Endothelial cell of umbilical vein (primary cell): ENCODE measurements around the gene PHTF1. TPM values are rescaled to one million over a fixed set of nuclear protein-coding genes. Genes with fewer than 3 reads are reported as not detected.
"Not testable (repeated sequence)": the region's sequence is repeated elsewhere in the genome, so short reads cannot be mapped to it uniquely, and the experiment has no call there.

Experiments
- BruUV-seq: library from RNA; stranded (reverse); fragments of 400-500 nt; replicated peaks from 2 replicates; lab custom pipeline; 2021; lab: Mats Ljungman, UMichigan
- CTCF ChIA-PET: fragments of 300-600, 350-600 bp; sonication (Branson Sonifier 250); formaldehyde crosslinking; loops from one replicate; lab custom pipeline; 2021; ENCODE audit warnings: antibody characterized with exemption, inconsistent platforms; lab: Charles Lee
- POLR2A ChIA-PET: fragments of 300-600, 350-600 bp; sonication (Branson Sonifier 250); formaldehyde crosslinking; loops from one replicate; lab custom pipeline; 2021; ENCODE audit warnings: antibody characterized with exemption, inconsistent platforms; lab: Charles Lee
- DNase-seq: peaks from one replicate; pipeline ENCODE4 v3.0.0-alpha.2; 2011; ENCODE audit warnings: low read depth, low spot score
- FAIRE-seq: peaks from 2 replicates; lab custom pipeline; 2011; peaks lifted over from hg19 to GRCh38; lab: Jason Lieb, UNC
- H2AFZ ChIP-seq: 2 replicates; pipeline ENCODE4 v1.6.0; 2012; ENCODE audit warnings: low read depth, low read length, control low read depth, inconsistent platforms
- H3K27ac ChIP-seq: 2 replicates; pipeline ENCODE4 v1.5.1; 2011; ENCODE audit warnings: low read depth, mild to moderate bottlenecking, control low read depth, low read length, moderate library complexity; ENCODE audit not compliant: insufficient read depth
- H3K27me3 ChIP-seq, 2 experiments: 2 replicates each; pipeline versions ENCODE4 v1.6.0 to v1.6.1; 2011; ENCODE audit warnings: low read length in 2 of 2, mixed read lengths in 1 of 2; ENCODE audit not compliant: control insufficient read depth in 2 of 2, insufficient read depth in 2 of 2
- H3K36me3 ChIP-seq, 2 experiments: 2 replicates in 1 of 2; 3 replicates in 1 of 2; pipeline ENCODE4 v1.5.1; 2011; ENCODE audit warnings: low read length in 2 of 2, mild to moderate bottlenecking in 1 of 2, moderate library complexity in 1 of 2; ENCODE audit not compliant: control insufficient read depth in 2 of 2, insufficient read depth in 2 of 2; ENCODE audit errors: extremely low read depth in 1 of 2
- H3K4me1 ChIP-seq: 3 replicates; pipeline ENCODE4 v1.5.1; 2011; ENCODE audit warnings: mild to moderate bottlenecking, low read length; ENCODE audit not compliant: control insufficient read depth, insufficient read depth; ENCODE audit errors: extremely low read depth
- H3K4me2 ChIP-seq: 2 replicates; pipeline ENCODE4 v1.6.1; 2011; ENCODE audit warnings: low read length, control low read depth, mixed read lengths; ENCODE audit not compliant: insufficient read depth
- H3K4me3 ChIP-seq, 3 experiments: fragments of 200-600 bp in 1 of 3; sonication (generic), shearing (Covaris generic) in 1 of 3; replicated peaks in 1 of 3; 2 replicates each; pipeline ENCODE4 v1.5.1; 2011 to 2016; ENCODE audit warnings: control low read depth in 3 of 3, low read length in 3 of 3, mild to moderate bottlenecking in 2 of 3, inconsistent platforms in 1 of 3, low read depth in 1 of 3, moderate library complexity in 1 of 3; ENCODE audit not compliant: insufficient read depth in 1 of 3
- H3K79me2 ChIP-seq: 2 replicates; pipeline ENCODE4 v1.6.0; 2012; ENCODE audit warnings: low read length, inconsistent platforms; ENCODE audit not compliant: control insufficient read depth, insufficient read depth
- H3K9ac ChIP-seq: replicated peaks from 2 replicates; pipeline ENCODE3; 2011; ENCODE audit warnings: low read length, control low read depth; ENCODE audit not compliant: insufficient read depth; ENCODE audit errors: extremely low read depth
- H3K9me1 ChIP-seq: replicated peaks from 3 replicates; pipeline ENCODE4 v1.6.0; 2011; ENCODE audit warnings: mild to moderate bottlenecking, low read length; ENCODE audit not compliant: control insufficient read depth, insufficient read depth; ENCODE audit errors: extremely low read depth
- H3K9me3 ChIP-seq: replicated peaks from 2 replicates; pipeline ENCODE4 v1.5.1; 2012; ENCODE audit warnings: low read length, inconsistent platforms; ENCODE audit not compliant: control insufficient read depth, insufficient read depth
- H4K20me1 ChIP-seq: replicated peaks from 2 replicates; pipeline ENCODE3; 2011; ENCODE audit warnings: mild to moderate bottlenecking, low read length; ENCODE audit not compliant: control insufficient read depth, insufficient read depth; ENCODE audit errors: extremely low read depth
- EZH2 ChIP-seq: IDR thresholded peaks from 2 replicates; pipeline ENCODE4 v1.6.1; 2012; ENCODE audit warnings: borderline replicate concordance, low read depth, mild to moderate bottlenecking, moderate library complexity, low read length, inconsistent platforms; ENCODE audit not compliant: severe bottlenecking
- FOS ChIP-seq: IDR thresholded peaks from 2 replicates; pipeline ENCODE4 v1.6.1; 2011; ENCODE audit warnings: mild to moderate bottlenecking, low read length, moderate library complexity, borderline replicate concordance; ENCODE audit not compliant: insufficient read depth
- GATA2 ChIP-seq: IDR thresholded peaks from 2 replicates; pipeline ENCODE4 v1.7.0; 2011; ENCODE audit warnings: low read depth, mild to moderate bottlenecking, moderate library complexity, mixed read lengths, low read length; ENCODE audit not compliant: insufficient read length, insufficient read depth
- JUN ChIP-seq: IDR thresholded peaks from 2 replicates; pipeline ENCODE4 v1.6.1; 2011; ENCODE audit warnings: borderline replicate concordance, low read depth; ENCODE audit not compliant: insufficient read length, insufficient read depth
- MAX ChIP-seq: IDR thresholded peaks from 2 replicates; pipeline ENCODE4 v1.6.1; 2011; ENCODE audit not compliant: insufficient read depth, insufficient read length
- MYC ChIP-seq: IDR thresholded peaks from one replicate; pipeline ENCODE4 v1.6.1; 2011; ENCODE audit warnings: mild to moderate bottlenecking, low read depth, low read length
- POLR2A ChIP-seq: IDR thresholded peaks from 2 replicates; pipeline ENCODE4 v1.6.1; 2012; ENCODE audit warnings: low read depth, mild to moderate bottlenecking, control low read depth, low read length
- POLR2AphosphoS5 ChIP-seq: IDR thresholded peaks from 2 replicates; pipeline ENCODE4 v1.6.1; 2012; ENCODE audit warnings: low read depth, mild to moderate bottlenecking, control low read depth, low read length, moderate library complexity; ENCODE audit not compliant: insufficient read depth
- dilution Hi-C: fragments of 300-500 bp; cut with MboI; formaldehyde crosslinking; loops from one replicate; pipeline ENCODE4 v1.15.0; 2019; ENCODE audit warnings: low sequenced_read_pairs; ENCODE audit not compliant: extremely low pct_ligation_motif_present
- intact Hi-C: fragments of 100-400 bp; cut with micrococcal nuclease; formaldehyde crosslinking; loops from one replicate; pipeline ENCODE4 v1.10.0; 2022
- polyA plus RNA-seq, 4 experiments: library from polyadenylated mRNA; depleted of rRNA in 3 of 4; stranded (reverse) in 3 of 4; unstranded in 1 of 4; fragments of >200 nt; gene quantifications; 2 replicates each; pipeline versions ENCODE4 v1.2.1 to v1.2.3, GENCODE V29; 2011 to 2012; ENCODE audit warnings: missing spikeins in 1 of 4
- total RNA-seq: library from RNA; stranded (reverse); gene quantifications from 2 replicates; pipeline ENCODE4 v1.2.3, GENCODE V29; 2021
- TF ChIP-seq, protein P1 (sequence below), 2 donors: IDR thresholded peaks; 1 replicate in 1 of 2; 2 replicates in 1 of 2; pipeline ENCODE4 v1.5.1; 2011; ENCODE audit warnings: low read length in 2 of 2, mild to moderate bottlenecking in 2 of 2, moderate library complexity in 2 of 2, control low read depth in 1 of 2, inconsistent platforms in 1 of 2, low read depth in 1 of 2; ENCODE audit not compliant: insufficient read depth in 1 of 2; ENCODE audit errors: extremely low read depth in 1 of 2

Gene PHTF1
- total and polyA plus RNA-seq, 2 donors (not counting 3 experiments of a cell fraction or from before 2014, with no cell fraction given), result 26.3 to 62.6 TPM

GRCh38 chr1:113721010-113721409, 38.3 kb downstream of the PHTF1 start:
- intact Hi-C loops (no loop called here), dilution Hi-C loops (no loop called here)
- H3K4me2 ChIP-seq, result no peak overlapping the region
- H3K27ac ChIP-seq, result no peak overlapping the region
- FAIRE-seq, result no peak
- H3K4me3 ChIP-seq, result no peak overlapping the region
- H4K20me1 ChIP-seq, result no peaks in the 10 kb centered on the region
- TF ChIP-seq MYC (no peak), JUN (no peak), POLR2AphosphoS5 (no peak), FOS (no peak), POLR2A (no peak), GATA2 (no peak), EZH2 (no peak), MAX (no peak)
- TF ChIP-seq, protein P1, sequence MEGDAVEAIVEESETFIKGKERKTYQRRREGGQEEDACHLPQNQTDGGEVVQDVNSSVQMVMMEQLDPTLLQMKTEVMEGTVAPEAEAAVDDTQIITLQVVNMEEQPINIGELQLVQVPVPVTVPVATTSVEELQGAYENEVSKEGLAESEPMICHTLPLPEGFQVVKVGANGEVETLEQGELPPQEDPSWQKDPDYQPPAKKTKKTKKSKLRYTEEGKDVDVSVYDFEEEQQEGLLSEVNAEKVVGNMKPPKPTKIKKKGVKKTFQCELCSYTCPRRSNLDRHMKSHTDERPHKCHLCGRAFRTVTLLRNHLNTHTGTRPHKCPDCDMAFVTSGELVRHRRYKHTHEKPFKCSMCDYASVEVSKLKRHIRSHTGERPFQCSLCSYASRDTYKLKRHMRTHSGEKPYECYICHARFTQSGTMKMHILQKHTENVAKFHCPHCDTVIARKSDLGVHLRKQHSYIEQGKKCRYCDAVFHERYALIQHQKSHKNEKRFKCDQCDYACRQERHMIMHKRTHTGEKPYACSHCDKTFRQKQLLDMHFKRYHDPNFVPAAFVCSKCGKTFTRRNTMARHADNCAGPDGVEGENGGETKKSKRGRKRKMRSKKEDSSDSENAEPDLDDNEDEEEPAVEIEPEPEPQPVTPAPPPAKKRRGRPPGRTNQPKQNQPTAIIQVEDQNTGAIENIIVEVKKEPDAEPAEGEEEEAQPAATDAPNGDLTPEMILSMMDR (IDR thresholded peaks at IDR 0.05; ENCODE audit: extremely low read depth in 1 of 2, insufficient read depth in 1 of 2, low read depth in 1 of 2, low read length in 2 of 2), result no peak
- no peaks in the 10 kb centered on the region for H3K9me1 ChIP-seq
- H3K27me3 ChIP-seq, result no peaks in the 10 kb centered on the region
- peaks cover 5 to 8% of the 10 kb centered on the region in 2 experiments for H3K36me3 ChIP-seq
- no peak overlapping the region for H2AFZ ChIP-seq
- POLR2A ChIA-PET, result no interaction called here
- H3K9ac ChIP-seq, result no peak overlapping the region
- H3K4me1 ChIP-seq, result no peaks in the 10 kb centered on the region
- no peaks in the 10 kb centered on the region for H3K79me2 ChIP-seq
- no TSS peak for BruUV-seq
- CTCF ChIA-PET, result no interaction called here
- no peak for DNase-seq
- H3K9me3 ChIP-seq, result no peaks in the 10 kb centered on the region

- BruUV-seq, H4K20me1 ChIP-seq, H3K4me2 ChIP-seq, H3K27ac ChIP-seq, POLR2A ChIA-PET, CTCF ChIA-PET, dilution Hi-C loops, H3K79me2 ChIP-seq, DNase-seq, H3K9me1 ChIP-seq, H3K4me1 ChIP-seq, H3K9me3 ChIP-seq, H3K9ac ChIP-seq, intact Hi-C loops, H3K4me3 ChIP-seq, FAIRE-seq, H2AFZ ChIP-seq, H3K27me3 ChIP-seq: not testable (repeated sequence)
- H3K36me3 ChIP-seq, result peaks cover 5 to 11% of the 10 kb centered on the region in 2 experiments
These were observed 40.7 kb downstream of the PHTF1 start for GRCh38 chr1:113718621-113719020.

DNA sequence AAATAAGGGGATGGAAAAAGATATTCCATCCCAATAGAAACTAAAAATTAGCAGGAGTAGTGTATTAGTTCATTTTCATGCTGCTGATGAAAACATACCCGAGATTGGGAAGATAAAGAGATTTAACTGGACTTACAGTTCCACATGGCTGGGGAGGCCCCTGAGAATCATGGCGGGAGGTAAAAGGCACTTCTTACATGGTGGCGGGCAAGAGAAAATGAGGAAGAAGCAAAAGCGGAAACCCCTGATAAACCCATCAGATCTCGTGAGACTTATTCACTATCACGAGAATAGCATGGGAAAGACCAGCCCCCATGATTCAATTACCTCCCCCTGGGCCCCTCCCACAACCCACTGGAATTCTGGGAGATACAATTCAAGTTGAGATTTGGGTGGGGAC, 41.8 kb downstream of the PHTF1 start:
- intact Hi-C loops, H2AFZ ChIP-seq, FAIRE-seq, POLR2A ChIA-PET, H3K9ac ChIP-seq, H3K4me1 ChIP-seq, H3K27ac ChIP-seq, dilution Hi-C loops, H3K79me2 ChIP-seq, DNase-seq, H4K20me1 ChIP-seq, H3K4me3 ChIP-seq, H3K9me1 ChIP-seq, CTCF ChIA-PET, H3K4me2 ChIP-seq, H3K9me3 ChIP-seq, H3K27me3 ChIP-seq, BruUV-seq: not testable (repeated sequence)
- peaks cover 5 to 11% of the 10 kb centered on the region in 2 experiments for H3K36me3 ChIP-seq
